ENCODE results near the gene ZAR1L. TPM values are rescaled to one million over a fixed set of nuclear protein-coding genes. Genes with fewer than 3 reads are reported as not detected.
"Not testable (repeated sequence)": the region's sequence is repeated elsewhere in the genome, so short reads cannot be mapped to it uniquely, and the experiment has no call there.

The ZAR1L gene
- total RNA-seq, 1 experiment from 2014 or later = not detected

GRCh38 chr13:32354040-32354439 lies 38.9 kb upstream of the ZAR1L start:
- Histone ChIP-seq H3K36me3 (ENCODE audit: low read depth, low read length) (peaks cover 14% of the 10 kb centered on the region; the same call in 1 of the 2 replicates), H3K4me3 (ENCODE audit: low read length) (no peak overlapping the region), H4K20me1 (ENCODE audit: low read length) (no peaks in the 10 kb centered on the region), H3K9me3 (ENCODE audit: low read length) (no peaks in the 10 kb centered on the region), H3K9me2 (replicated peaks; ENCODE audit: low read length) (no peaks in the 10 kb centered on the region), H3K4me2 (ENCODE audit: low read length) (no peak overlapping the region), H3F3A (ENCODE audit: low read length, unreplicated experiment) (no peaks in the 10 kb centered on the region), H3K79me2 (ENCODE audit: low read length) (no peaks in the 10 kb centered on the region), H2AFZ (ENCODE audit: low read length) (no peak overlapping the region), H3K4me1 (ENCODE audit: insufficient read depth, low read length) (no peaks in the 10 kb centered on the region), H3K9ac (ENCODE audit: low read length) (no peak overlapping the region), H3K27me3 (ENCODE audit: low read length) (no peaks in the 10 kb centered on the region), H3K27ac (ENCODE audit: low read length) (no peak overlapping the region)
- ChIA-PET CTCF (no interaction called here), POLR2A (ENCODE audit: unreplicated experiment) (no interaction called here)
- intact Hi-C loops (cut with micrococcal nuclease) = no loop called here
- TF ChIP-seq CTCF (conservative IDR thresholded peaks at IDR 0.05; ENCODE audit: low read depth, low read length) = no peak
- TF ChIP-seq EZH2phosphoT487 (IDR thresholded peaks at IDR 0.05; ENCODE audit: borderline replicate concordance, low read length) = no peak
- no peak for TF ChIP-seq EZH2 (IDR thresholded peaks at IDR 0.05; ENCODE audit: low read length, unreplicated experiment)
- DNase-seq (no peak), ATAC-seq (no peak)
- no TSS peak for BruUV-seq (replicated peaks)

GRCh38 chr13:32350839-32351441 lies 35.8 kb upstream of the ZAR1L start:
- ATAC-seq; H3K4me1 ChIP-seq (ENCODE audit: insufficient read depth, low read length); H3K4me3 ChIP-seq (ENCODE audit: low read length); CTCF ChIA-PET; H3K79me2 ChIP-seq (ENCODE audit: low read length); H4K20me1 ChIP-seq (ENCODE audit: low read length); POLR2A ChIA-PET (ENCODE audit: unreplicated experiment); H3K9ac ChIP-seq (ENCODE audit: low read length); DNase-seq; intact Hi-C loops (cut with micrococcal nuclease); H2AFZ ChIP-seq (ENCODE audit: low read length); H3F3A ChIP-seq (ENCODE audit: low read length, unreplicated experiment); H3K27ac ChIP-seq (ENCODE audit: low read length); H3K27me3 ChIP-seq (ENCODE audit: low read length); BruUV-seq (replicated peaks); H3K9me2 ChIP-seq (replicated peaks; ENCODE audit: low read length); H3K4me2 ChIP-seq (ENCODE audit: low read length); H3K9me3 ChIP-seq (ENCODE audit: low read length): not testable (repeated sequence)
- peaks cover 12% of the 10 kb centered on the region; the same call in 1 of the 2 replicates for H3K36me3 ChIP-seq (ENCODE audit: low read depth, low read length)

GRCh38 chr13:32347651-32348050 lies 32.5 kb upstream of the ZAR1L start:
- DNase-seq (no peak), ATAC-seq (no peak)
- Histone ChIP-seq H3K4me1 (ENCODE audit: insufficient read depth, low read length) (no peaks in the 10 kb centered on the region), H3K4me2 (ENCODE audit: low read length) (no peak overlapping the region), H3K9me3 (ENCODE audit: low read length) (no peaks in the 10 kb centered on the region), H2AFZ (ENCODE audit: low read length) (no peak overlapping the region), H3F3A (ENCODE audit: low read length, unreplicated experiment) (no peaks in the 10 kb centered on the region), H3K4me3 (ENCODE audit: low read length) (no peak overlapping the region), H3K27me3 (ENCODE audit: low read length) (no peaks in the 10 kb centered on the region), H4K20me1 (ENCODE audit: low read length) (no peaks in the 10 kb centered on the region), H3K79me2 (ENCODE audit: low read length) (no peaks in the 10 kb centered on the region), H3K36me3 (ENCODE audit: low read depth, low read length) (0 out of 2 replicates have a peak, but pooled peaks cover 4% of the 10 kb centered on the region), H3K27ac (ENCODE audit: low read length) (no peak overlapping the region), H3K9ac (ENCODE audit: low read length) (no peak overlapping the region), H3K9me2 (replicated peaks; ENCODE audit: low read length) (no peaks in the 10 kb centered on the region)
- BruUV-seq (replicated peaks) = no TSS peak
- ChIA-PET CTCF (no interaction called here), POLR2A (ENCODE audit: unreplicated experiment) (no interaction called here)
- no peak for TF ChIP-seq EZH2phosphoT487 (IDR thresholded peaks at IDR 0.05; ENCODE audit: borderline replicate concordance, low read length)
- TF ChIP-seq EZH2 (IDR thresholded peaks at IDR 0.05; ENCODE audit: low read length, unreplicated experiment) = no peak
- no peak for TF ChIP-seq CTCF (conservative IDR thresholded peaks at IDR 0.05; ENCODE audit: low read depth, low read length)
- intact Hi-C loops (cut with micrococcal nuclease) = no loop called here

All from PC-3 (cell line).